ENCODE data around the gene RENBP.

RENBP gene

GRCh38 chrX:153955228-153955732, 10.8 kb upstream of the RENBP start:
- H3K4me3 ChIP-seq (ENCODE audit: low read depth, low read length), result no peak overlapping the region
- H3K27ac ChIP-seq, result no peak overlapping the region
- H3K9me3 ChIP-seq (ENCODE audit: severe bottlenecking), result no peaks in the 10 kb centered on the region
- no peak for DNase-seq
- H3K36me3 ChIP-seq, result peaks cover 100% of the 10 kb centered on the region
- peaks cover 59% of the 10 kb centered on the region for H3K27me3 ChIP-seq (ENCODE audit: insufficient read depth, low read depth, severe bottlenecking)
- TF ChIP-seq, protein P1, sequence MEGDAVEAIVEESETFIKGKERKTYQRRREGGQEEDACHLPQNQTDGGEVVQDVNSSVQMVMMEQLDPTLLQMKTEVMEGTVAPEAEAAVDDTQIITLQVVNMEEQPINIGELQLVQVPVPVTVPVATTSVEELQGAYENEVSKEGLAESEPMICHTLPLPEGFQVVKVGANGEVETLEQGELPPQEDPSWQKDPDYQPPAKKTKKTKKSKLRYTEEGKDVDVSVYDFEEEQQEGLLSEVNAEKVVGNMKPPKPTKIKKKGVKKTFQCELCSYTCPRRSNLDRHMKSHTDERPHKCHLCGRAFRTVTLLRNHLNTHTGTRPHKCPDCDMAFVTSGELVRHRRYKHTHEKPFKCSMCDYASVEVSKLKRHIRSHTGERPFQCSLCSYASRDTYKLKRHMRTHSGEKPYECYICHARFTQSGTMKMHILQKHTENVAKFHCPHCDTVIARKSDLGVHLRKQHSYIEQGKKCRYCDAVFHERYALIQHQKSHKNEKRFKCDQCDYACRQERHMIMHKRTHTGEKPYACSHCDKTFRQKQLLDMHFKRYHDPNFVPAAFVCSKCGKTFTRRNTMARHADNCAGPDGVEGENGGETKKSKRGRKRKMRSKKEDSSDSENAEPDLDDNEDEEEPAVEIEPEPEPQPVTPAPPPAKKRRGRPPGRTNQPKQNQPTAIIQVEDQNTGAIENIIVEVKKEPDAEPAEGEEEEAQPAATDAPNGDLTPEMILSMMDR (IDR thresholded peaks at IDR 0.05; ENCODE audit: low read depth, low read length), result no peak

GRCh38 chrX:153954558-153955227, 10.2 kb upstream of the RENBP start:
- no peak overlapping the region for H3K27ac ChIP-seq
- no peaks in the 10 kb centered on the region for H3K9me3 ChIP-seq (ENCODE audit: severe bottlenecking)
- H3K27me3 ChIP-seq (ENCODE audit: insufficient read depth, low read depth, severe bottlenecking), result peaks cover 59% of the 10 kb centered on the region
- peaks cover 100% of the 10 kb centered on the region for H3K36me3 ChIP-seq
- DNase-seq, result no peak
- TF ChIP-seq, protein P1 (IDR thresholded peaks at IDR 0.05; ENCODE audit: low read depth, low read length), result no peak
- no peak overlapping the region for H3K4me3 ChIP-seq (ENCODE audit: low read depth, low read length)

- no peak for DNase-seq
- Histone ChIP-seq H3K36me3 (peaks cover 99% of the 10 kb centered on the region), H3K27ac (no peak overlapping the region), H3K4me3 (ENCODE audit: low read depth, low read length) (no peak overlapping the region), H3K27me3 (ENCODE audit: insufficient read depth, low read depth, severe bottlenecking) (peaks cover 52% of the 10 kb centered on the region), H3K9me3 (ENCODE audit: severe bottlenecking) (no peaks in the 10 kb centered on the region)
- TF ChIP-seq, protein P1 (IDR thresholded peaks at IDR 0.05; ENCODE audit: low read depth, low read length), result peak; percentile 48
These were observed 9.6 kb upstream of the RENBP start for GRCh38 chrX:153953892-153954557.

DNA sequence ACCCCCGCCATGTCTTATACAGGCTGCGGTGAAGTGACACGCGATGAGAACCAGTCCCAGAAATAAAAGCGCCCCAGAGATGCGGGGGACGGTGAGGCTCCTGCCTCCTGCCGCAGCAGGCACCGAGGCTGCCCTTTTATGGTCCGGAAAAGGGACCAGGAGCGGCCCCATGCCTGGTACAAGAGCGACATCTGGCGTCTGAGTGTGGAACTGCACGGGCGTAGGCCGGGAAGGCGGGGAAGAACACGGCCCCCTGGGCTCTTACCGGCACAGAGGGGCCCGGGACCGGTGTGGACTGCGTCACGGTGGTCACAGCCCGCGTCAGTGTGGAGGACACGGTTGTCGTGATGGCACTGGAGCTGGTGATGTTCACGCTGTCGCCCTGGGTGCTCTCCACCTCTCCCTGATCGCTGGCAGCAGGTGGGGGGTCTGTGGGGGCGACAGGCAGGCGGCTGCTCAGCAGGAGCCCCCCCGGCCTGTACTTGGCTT, 8.9 kb upstream of the RENBP start:
- Histone ChIP-seq H3K27me3 (ENCODE audit: insufficient read depth, low read depth, severe bottlenecking) (peaks cover 49% of the 10 kb centered on the region), H3K36me3 (peaks cover 95% of the 10 kb centered on the region), H3K27ac (no peak overlapping the region), H3K9me3 (ENCODE audit: severe bottlenecking) (no peaks in the 10 kb centered on the region), H3K4me3 (ENCODE audit: low read depth, low read length) (no peak overlapping the region)
- DNase-seq, result peak; percentile 85
- TF ChIP-seq, protein P1 (IDR thresholded peaks at IDR 0.05; ENCODE audit: low read depth, low read length), result peak; percentile 99

DNA sequence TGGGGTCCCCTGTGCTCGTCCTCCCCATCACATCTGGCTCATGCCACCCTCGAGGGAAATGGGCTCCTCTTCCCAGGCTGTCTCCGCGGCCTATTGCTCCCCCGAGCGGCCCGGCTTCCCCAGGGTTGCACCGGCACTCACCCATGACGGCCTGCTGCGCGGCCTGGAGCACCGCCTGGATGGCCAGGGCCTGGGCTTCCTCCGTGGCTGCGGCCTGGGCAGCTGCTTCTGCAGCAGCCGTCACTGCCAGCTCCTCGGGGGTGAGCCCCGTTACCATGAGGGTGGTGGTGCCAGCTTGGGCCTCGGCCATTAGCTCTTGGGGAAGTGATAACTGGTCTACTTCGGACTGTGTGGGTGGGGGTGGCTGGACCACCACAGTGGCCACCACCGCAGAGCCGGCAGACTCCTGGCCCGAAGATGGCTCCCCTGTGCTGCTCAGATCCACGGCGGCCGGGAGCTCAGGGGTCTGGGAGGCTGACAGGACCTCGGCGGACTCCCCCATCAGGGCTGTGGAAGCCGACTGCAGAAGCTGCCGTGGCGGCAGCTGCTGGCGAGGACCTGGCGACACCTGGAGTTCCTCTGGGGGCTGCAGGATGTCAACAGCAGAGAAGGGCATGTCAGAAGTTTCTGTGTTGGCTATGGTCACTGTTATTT, 8.1 kb upstream of the RENBP start:
- no peak for DNase-seq
- peaks cover 93% of the 10 kb centered on the region for H3K36me3 ChIP-seq
- H3K4me3 ChIP-seq (ENCODE audit: low read depth, low read length), result no peak overlapping the region
- TF ChIP-seq, protein P1 (IDR thresholded peaks at IDR 0.05; ENCODE audit: low read depth, low read length), result no peak
- H3K9me3 ChIP-seq (ENCODE audit: severe bottlenecking), result no peaks in the 10 kb centered on the region
- peaks cover 48% of the 10 kb centered on the region for H3K27me3 ChIP-seq (ENCODE audit: insufficient read depth, low read depth, severe bottlenecking)
- no peak overlapping the region for H3K27ac ChIP-seq
